Ovary (tissue), 3 donors: Measurements from ENCODE around the gene CBS.

Experiments used
- EP300 ChIP-seq: sonication (generic); formaldehyde crosslinking; IDR thresholded peaks from one replicate; pipeline ENCODE4 v1.6.1; 2017; ENCODE audit warnings: antibody characterized with exemption
- POLR2A ChIP-seq: fragments of 450-650 bp; IDR thresholded peaks from one replicate; pipeline ENCODE4 v1.6.1; 2017; ENCODE audit warnings: antibody characterized with exemption, mild to moderate bottlenecking, moderate library complexity
- TF ChIP-seq, protein P1 (sequence below), 3 donors: fragments of 450-650 bp in 2 of 3; fragments of 200-600 bp in 1 of 3; IDR thresholded peaks; one replicate each; pipeline versions ENCODE4 v1.5.1 to v1.8.0; 2016 to 2022; ENCODE audit warnings: antibody characterized with exemption in 3 of 3, mild to moderate bottlenecking in 1 of 3
- donor health status: DM: no; HTN: no; CAD: no.

- TF ChIP-seq, protein P1, sequence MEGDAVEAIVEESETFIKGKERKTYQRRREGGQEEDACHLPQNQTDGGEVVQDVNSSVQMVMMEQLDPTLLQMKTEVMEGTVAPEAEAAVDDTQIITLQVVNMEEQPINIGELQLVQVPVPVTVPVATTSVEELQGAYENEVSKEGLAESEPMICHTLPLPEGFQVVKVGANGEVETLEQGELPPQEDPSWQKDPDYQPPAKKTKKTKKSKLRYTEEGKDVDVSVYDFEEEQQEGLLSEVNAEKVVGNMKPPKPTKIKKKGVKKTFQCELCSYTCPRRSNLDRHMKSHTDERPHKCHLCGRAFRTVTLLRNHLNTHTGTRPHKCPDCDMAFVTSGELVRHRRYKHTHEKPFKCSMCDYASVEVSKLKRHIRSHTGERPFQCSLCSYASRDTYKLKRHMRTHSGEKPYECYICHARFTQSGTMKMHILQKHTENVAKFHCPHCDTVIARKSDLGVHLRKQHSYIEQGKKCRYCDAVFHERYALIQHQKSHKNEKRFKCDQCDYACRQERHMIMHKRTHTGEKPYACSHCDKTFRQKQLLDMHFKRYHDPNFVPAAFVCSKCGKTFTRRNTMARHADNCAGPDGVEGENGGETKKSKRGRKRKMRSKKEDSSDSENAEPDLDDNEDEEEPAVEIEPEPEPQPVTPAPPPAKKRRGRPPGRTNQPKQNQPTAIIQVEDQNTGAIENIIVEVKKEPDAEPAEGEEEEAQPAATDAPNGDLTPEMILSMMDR (IDR thresholded peaks at IDR 0.05): no peak
- no peak for TF ChIP-seq POLR2A
- no peak for TF ChIP-seq EP300
These were observed 68.8 kb downstream of the CBS start for GRCh38 chr21:43006874-43007208.
